Neuronal stem cell (in vitro differentiated cells): Measurements from ENCODE around the gene KIF26B.

ENCODE experiments used
- DNase-seq: peaks from one replicate; pipeline ENCODE4 v3.0.0-alpha.2; 2013; ENCODE audit warnings: low spot score
- H2AFZ ChIP-seq: one replicate; pipeline ENCODE4 v1.6.1; 2013; ENCODE audit warnings: mild to moderate bottlenecking, low read length, inconsistent platforms
- H2AK5ac ChIP-seq: 2 replicates; pipeline ENCODE4 v1.6.1; 2013; ENCODE audit warnings: low read depth, mild to moderate bottlenecking, inconsistent platforms, low read length, moderate library complexity, mixed read lengths
- H2BK120ac ChIP-seq: 2 replicates; pipeline ENCODE4 v1.6.1; 2013; ENCODE audit warnings: low read depth, mild to moderate bottlenecking, inconsistent platforms, low read length, moderate library complexity, mixed read lengths
- H2BK12ac ChIP-seq: one replicate; pipeline ENCODE4 v1.6.1; 2013; ENCODE audit warnings: low read length, inconsistent platforms
- H2BK15ac ChIP-seq: 2 replicates; pipeline ENCODE4 v1.6.1; 2013; ENCODE audit warnings: mild to moderate bottlenecking, low read length, inconsistent platforms, mixed read lengths
- H2BK5ac ChIP-seq: one replicate; pipeline ENCODE4 v1.6.1; 2013; ENCODE audit warnings: inconsistent platforms, mild to moderate bottlenecking, low read length, moderate library complexity
- H3K14ac ChIP-seq: one replicate; pipeline ENCODE4 v1.6.1; 2013; ENCODE audit warnings: low read length, inconsistent platforms
- H3K18ac ChIP-seq: 2 replicates; pipeline ENCODE4 v1.6.1; 2013; ENCODE audit warnings: low read length, inconsistent platforms
- H3K23ac ChIP-seq: 2 replicates; pipeline ENCODE4 v1.6.1; 2013; ENCODE audit warnings: low read depth, mild to moderate bottlenecking, mixed read lengths, low read length, inconsistent platforms; ENCODE audit not compliant: poor library complexity
- H3K27ac ChIP-seq: replicated peaks from 3 replicates; pipeline ENCODE4 v1.5.1; 2013; ENCODE audit warnings: low read length, inconsistent platforms
- H3K27me3 ChIP-seq, 3 experiments: 2 replicates each; pipeline ENCODE4 v1.6.1; 2013; ENCODE audit warnings: low read length in 3 of 3, mild to moderate bottlenecking in 2 of 3, inconsistent platforms in 1 of 3, low read depth in 1 of 3, mixed read lengths in 1 of 3, moderate library complexity in 1 of 3; ENCODE audit not compliant: control insufficient read depth in 3 of 3, insufficient read depth in 3 of 3
- H3K36me3 ChIP-seq, 2 donors: replicated peaks in 1 of 2; 2 replicates each; pipeline ENCODE4 v1.6.1; 2013; ENCODE audit warnings: low read length in 2 of 2; ENCODE audit not compliant: control insufficient read depth in 2 of 2, insufficient read depth in 2 of 2
- H3K4ac ChIP-seq: 2 replicates; pipeline ENCODE4 v1.6.1; 2013; ENCODE audit warnings: inconsistent platforms, mild to moderate bottlenecking, low read length, moderate library complexity
- H3K4me1 ChIP-seq, 2 donors: 1 replicate in 1 of 2; 2 replicates in 1 of 2; pipeline ENCODE4 v1.6.1; 2013; ENCODE audit warnings: low read length in 2 of 2, low read depth in 1 of 2; ENCODE audit not compliant: control insufficient read depth in 2 of 2, insufficient read depth in 1 of 2
- H3K4me2 ChIP-seq: one replicate; pipeline ENCODE4 v1.6.1; 2013; ENCODE audit warnings: mild to moderate bottlenecking, low read length, inconsistent platforms; ENCODE audit not compliant: insufficient read depth, poor library complexity, severe bottlenecking
- H3K4me3 ChIP-seq, 2 donors: 2 replicates each; pipeline ENCODE4 v1.5.1; 2013; ENCODE audit warnings: low read length in 2 of 2, mild to moderate bottlenecking in 2 of 2, inconsistent platforms in 1 of 2, moderate library complexity in 1 of 2
- H3K79me1 ChIP-seq: one replicate; pipeline ENCODE4 v1.6.1; 2013; ENCODE audit warnings: low read depth, mild to moderate bottlenecking, inconsistent platforms, low read length, moderate library complexity
- H3K9ac ChIP-seq: one replicate; pipeline ENCODE4 v1.6.1; 2013; ENCODE audit warnings: mild to moderate bottlenecking, low read depth, low read length, inconsistent platforms; ENCODE audit not compliant: poor library complexity
- H3K9me3 ChIP-seq, 2 donors: replicated peaks in 1 of 2; 2 replicates each; pipeline versions ENCODE3 to v1.6.1; 2013; ENCODE audit warnings: low read length in 2 of 2, mild to moderate bottlenecking in 2 of 2, inconsistent platforms in 1 of 2, low read depth in 1 of 2, mixed read lengths in 1 of 2, moderate library complexity in 1 of 2; ENCODE audit not compliant: control insufficient read depth in 2 of 2, insufficient read depth in 1 of 2
- H4K8ac ChIP-seq: one replicate; pipeline ENCODE4 v1.6.1; 2013; ENCODE audit warnings: low read depth, mild to moderate bottlenecking, inconsistent platforms, low read length, moderate library complexity
- H4K91ac ChIP-seq: one replicate; pipeline ENCODE4 v1.6.1; 2013; ENCODE audit warnings: low read length, low read depth, mild to moderate bottlenecking, inconsistent platforms; ENCODE audit not compliant: poor library complexity
- WGBS, 2 donors: extraction: QIAGEN DNeasy Blood & Tissue Kit; methylation state at CpG; one replicate each; pipeline ENCODE4 v1.1.7; 2013; ENCODE audit warnings: missing lambda C conversion rate in 2 of 2, mixed read lengths in 1 of 2; ENCODE audit not compliant: insufficient read length in 2 of 2, insufficient replicate concordance in 1 of 2; ENCODE audit errors: extremely low coverage in 2 of 2; 5-methylcytosine and 5-hydroxymethylcytosine counted together

KIF26B gene

GRCh38 chr1:245301162-245301580 lies 146.4 kb downstream of the KIF26B start:
- Histone ChIP-seq H3K18ac (no peak overlapping the region), H3K79me1 (no peaks in the 10 kb centered on the region), H4K91ac (no peak overlapping the region), H3K4me1 (peaks cover 2 to 8% of the 10 kb centered on the region in 2 donors), H2BK120ac (no peak overlapping the region), H3K4me2 (no peak overlapping the region), H4K8ac (no peak overlapping the region), H3K9me3 (no peaks in the 10 kb centered on the region), H3K14ac (no peak overlapping the region), H2AK5ac (no peak overlapping the region), H2AFZ (peak overlapping the region; percentile 41), H2BK12ac (no peak overlapping the region), H3K23ac (no peak overlapping the region), H3K27me3 (no peaks in the 10 kb centered on the region), H3K4me3 (no peak overlapping the region), H2BK5ac (no peak overlapping the region), H2BK15ac (no peak overlapping the region), H3K27ac (no peak overlapping the region), H3K4ac (no peak overlapping the region), H3K36me3 (no peaks in the 10 kb centered on the region), H3K9ac (no peak overlapping the region)
- no peak for DNase-seq
- WGBS, 2 donors = no CpG with 5 or more reads among the region's 10 CpGs

- Histone ChIP-seq H3K23ac (no peak overlapping the region), H3K27ac (no peak overlapping the region), H3K18ac (no peak overlapping the region), H2AFZ (no peak overlapping the region), H3K27me3 (no peaks in the 10 kb centered on the region), H2BK120ac (no peak overlapping the region), H2AK5ac (no peak overlapping the region), H3K79me1 (no peaks in the 10 kb centered on the region), H3K4me2 (no peak overlapping the region), H3K4ac (no peak overlapping the region), H3K4me1 (peaks cover 2 to 8% of the 10 kb centered on the region in 2 donors), H2BK15ac (no peak overlapping the region), H4K8ac (no peak overlapping the region), H3K9ac (no peak overlapping the region), H3K4me3 (no peak overlapping the region), H3K9me3 (no peaks in the 10 kb centered on the region), H2BK12ac (no peak overlapping the region), H4K91ac (no peak overlapping the region), H2BK5ac (no peak overlapping the region), H3K36me3 (no peaks in the 10 kb centered on the region), H3K14ac (no peak overlapping the region)
- no CpG with 5 or more reads among the region's 4 CpGs for WGBS, 2 donors
- no peak for DNase-seq
Observed at GRCh38 chr1:245301921-245302320, 147.1 kb downstream of the KIF26B start.

- Histone ChIP-seq H3K18ac (no peak overlapping the region), H3K14ac (no peak overlapping the region), H3K4me2 (no peak overlapping the region), H2AFZ (no peak overlapping the region), H2AK5ac (no peak overlapping the region), H3K4ac (no peak overlapping the region), H3K4me3 (no peak overlapping the region), H2BK120ac (no peak overlapping the region), H4K91ac (no peak overlapping the region), H3K79me1 (no peaks in the 10 kb centered on the region), H4K8ac (no peak overlapping the region), H2BK12ac (no peak overlapping the region), H2BK15ac (no peak overlapping the region), H2BK5ac (no peak overlapping the region), H3K27ac (no peak overlapping the region), H3K23ac (no peak overlapping the region), H3K36me3 (no peaks in the 10 kb centered on the region), H3K4me1 (peaks cover 0 to 8% of the 10 kb centered on the region in 2 donors), H3K27me3 (no peaks in the 10 kb centered on the region), H3K9me3 (peaks cover 0 to 4% of the 10 kb centered on the region in 2 donors), H3K9ac (no peak overlapping the region)
- no peak for DNase-seq
- WGBS, 2 donors = no CpG with 5 or more reads among the region's 3 CpGs
Observed at GRCh38 chr1:245304698-245305097, 149.9 kb downstream of the KIF26B start.

GRCh38 chr1:245306020-245306419 lies 151.2 kb downstream of the KIF26B start:
- H3K27me3 ChIP-seq = no peaks in the 10 kb centered on the region
- H3K4me2 ChIP-seq = no peak overlapping the region
- no peak overlapping the region for H3K27ac ChIP-seq
- H4K91ac ChIP-seq = no peak overlapping the region
- no peak overlapping the region for H3K4me3 ChIP-seq
- no peak overlapping the region for H3K9ac ChIP-seq
- H3K14ac ChIP-seq = no peak overlapping the region
- peaks cover 7 to 12% of the 10 kb centered on the region in 2 donors for H3K4me1 ChIP-seq
- H3K9me3 ChIP-seq = peaks cover 0 to 4% of the 10 kb centered on the region in 2 donors
- DNase-seq = no peak
- H2AK5ac ChIP-seq = no peak overlapping the region
- no peak overlapping the region for H2BK5ac ChIP-seq
- H3K36me3 ChIP-seq = no peaks in the 10 kb centered on the region
- no peak overlapping the region for H3K4ac ChIP-seq
- no peak overlapping the region for H4K8ac ChIP-seq
- H2BK120ac ChIP-seq = no peak overlapping the region
- no CpG with 5 or more reads among the region's 1 CpG for WGBS, 2 donors
- H3K18ac ChIP-seq = no peak overlapping the region
- no peak overlapping the region for H2AFZ ChIP-seq
- no peak overlapping the region for H2BK12ac ChIP-seq
- H2BK15ac ChIP-seq = no peak overlapping the region
- H3K23ac ChIP-seq = no peak overlapping the region
- no peaks in the 10 kb centered on the region for H3K79me1 ChIP-seq
